H9 (cell line): ENCODE results near the gene SVEP1. TPM values are rescaled to one million over a fixed set of nuclear protein-coding genes. Genes with fewer than 3 reads are reported as not detected.

ENCODE experiments used
- DNase-seq: peaks from one replicate; pipeline ENCODE4 v3.0.0-alpha.2; 2017
- H2AFZ ChIP-seq: one replicate; pipeline ENCODE4 v1.6.1; 2013; ENCODE audit warnings: mild to moderate bottlenecking, low read length, control low read depth, moderate library complexity
- H2AK5ac ChIP-seq: 2 replicates; pipeline ENCODE4 v1.6.1; 2013; ENCODE audit warnings: low read length, control low read depth, mixed read lengths; ENCODE audit not compliant: insufficient read length
- H2BK120ac ChIP-seq: one replicate; pipeline ENCODE4 v1.6.1; 2013; ENCODE audit warnings: low read depth, mild to moderate bottlenecking, low read length, control low read depth, inconsistent platforms; ENCODE audit not compliant: poor library complexity, severe bottlenecking
- H2BK12ac ChIP-seq: 2 replicates; pipeline ENCODE4 v1.6.1; 2013; ENCODE audit warnings: low read length, control low read depth, mixed read lengths, low read depth; ENCODE audit not compliant: insufficient read length
- H2BK15ac ChIP-seq: 2 replicates; pipeline ENCODE4 v1.6.1; 2013; ENCODE audit warnings: low read depth, low read length, control low read depth
- H2BK20ac ChIP-seq: one replicate; pipeline ENCODE4 v1.6.1; 2013; ENCODE audit warnings: low read depth, mild to moderate bottlenecking, low read length, control low read depth, inconsistent platforms; ENCODE audit not compliant: poor library complexity, severe bottlenecking
- H2BK5ac ChIP-seq: 2 replicates; pipeline ENCODE4 v1.6.1; 2013; ENCODE audit warnings: low read length, control low read depth, mixed read lengths; ENCODE audit not compliant: insufficient read length
- H3K14ac ChIP-seq: 2 replicates; pipeline ENCODE4 v1.6.1; 2013; ENCODE audit warnings: low read length, control low read depth; ENCODE audit not compliant: insufficient read depth
- H3K18ac ChIP-seq: 2 replicates; pipeline ENCODE4 v1.6.1; 2013; ENCODE audit warnings: low read depth, mild to moderate bottlenecking, mixed read lengths, low read length, control low read depth; ENCODE audit not compliant: insufficient read length
- H3K23ac ChIP-seq: 2 replicates; pipeline ENCODE4 v1.6.1; 2013; ENCODE audit warnings: low read length, control low read depth, mixed read lengths, low read depth; ENCODE audit not compliant: insufficient read length
- H3K23me2 ChIP-seq: 2 replicates; pipeline ENCODE4 v1.6.1; 2013; ENCODE audit warnings: low read depth, mild to moderate bottlenecking, mixed read lengths, low read length, control low read depth; ENCODE audit not compliant: insufficient read length, poor library complexity, severe bottlenecking
- H3K27ac ChIP-seq: 2 replicates; pipeline ENCODE4 v1.5.1; 2013; ENCODE audit warnings: low read length, control low read depth, mixed read lengths, low read depth; ENCODE audit not compliant: insufficient read length
- H3K27me3 ChIP-seq: 2 replicates; pipeline ENCODE4 v1.6.1; 2013; ENCODE audit warnings: low read length, control low read depth, inconsistent platforms; ENCODE audit not compliant: insufficient read depth
- H3K4ac ChIP-seq: 2 replicates; pipeline ENCODE4 v1.6.1; 2013; ENCODE audit warnings: low read depth, mild to moderate bottlenecking, control low read depth, inconsistent platforms, low read length, moderate library complexity
- H3K4me1 ChIP-seq: 2 replicates; pipeline ENCODE4 v1.6.1; 2013; ENCODE audit warnings: low read length, control low read depth, inconsistent platforms; ENCODE audit not compliant: insufficient read depth
- H3K4me2 ChIP-seq: 2 replicates; pipeline ENCODE4 v1.6.1; 2013; ENCODE audit warnings: low read length, control low read depth, mixed read lengths; ENCODE audit not compliant: insufficient read length, insufficient read depth
- H3K56ac ChIP-seq: 2 replicates; pipeline ENCODE4 v1.6.1; 2013; ENCODE audit warnings: low read depth, mild to moderate bottlenecking, mixed read lengths, low read length, control low read depth; ENCODE audit not compliant: insufficient read length
- H3K79me1 ChIP-seq: 2 replicates; pipeline ENCODE4 v1.6.1; 2013; ENCODE audit warnings: low read depth, mild to moderate bottlenecking, moderate library complexity, low read length, control low read depth, inconsistent platforms; ENCODE audit not compliant: insufficient read depth, poor library complexity, severe bottlenecking
- H3K79me2 ChIP-seq: 2 replicates; pipeline ENCODE4 v1.6.1; 2013; ENCODE audit warnings: low read length, control low read depth, inconsistent platforms; ENCODE audit not compliant: insufficient read depth
- H3K9ac ChIP-seq: 2 replicates; pipeline ENCODE4 v1.6.1; 2013; ENCODE audit warnings: low read length, control low read depth, mixed read lengths; ENCODE audit not compliant: insufficient read length; ENCODE audit errors: extremely low read depth
- H3K9me3 ChIP-seq: one replicate; pipeline ENCODE4 v1.6.1; 2013; ENCODE audit warnings: low read depth, low read length, inconsistent platforms; ENCODE audit not compliant: control insufficient read depth
- H3T11ph ChIP-seq: one replicate; pipeline ENCODE4 v1.6.1; 2013; ENCODE audit warnings: mild to moderate bottlenecking, low read length, control low read depth, inconsistent platforms
- H4K20me1 ChIP-seq: one replicate; pipeline ENCODE4 v1.6.1; 2013; ENCODE audit not compliant: control insufficient read depth, insufficient read length, insufficient read depth
- H4K5ac ChIP-seq: 2 replicates; pipeline ENCODE4 v1.6.1; 2013; ENCODE audit warnings: low read depth, mild to moderate bottlenecking, mixed read lengths, low read length, control low read depth; ENCODE audit not compliant: insufficient read length
- H4K8ac ChIP-seq: replicated peaks from 2 replicates; pipeline ENCODE4 v1.6.1; 2013; ENCODE audit warnings: low read length, control low read depth, mixed read lengths, low read depth; ENCODE audit not compliant: insufficient read length
- H4K91ac ChIP-seq: 2 replicates; pipeline ENCODE4 v1.6.1; 2013; ENCODE audit warnings: low read depth, mild to moderate bottlenecking, moderate library complexity, mixed read lengths, low read length, control low read depth; ENCODE audit not compliant: insufficient read length
- H3K27ac Mint-ChIP-seq, 3 experiments: 2 replicates in 2 of 3; 3 replicates in 1 of 3; pipeline ENCODE4 v1.8.0; 2020 to 2021; ENCODE audit warnings: mixed read lengths in 3 of 3, mild to moderate bottlenecking in 1 of 3, moderate library complexity in 1 of 3
- H3K27me3 Mint-ChIP-seq: 2 replicates; pipeline ENCODE4 v1.8.0; 2021; ENCODE audit warnings: low read depth, mild to moderate bottlenecking, moderate library complexity, mixed read lengths
- H3K36me3 Mint-ChIP-seq, 3 experiments: 2 replicates in 2 of 3; 3 replicates in 1 of 3; pipeline ENCODE4 v1.8.0; 2020 to 2021; ENCODE audit warnings: low read depth in 3 of 3, mixed read lengths in 3 of 3; ENCODE audit not compliant: insufficient read depth in 1 of 3
- H3K4me1 Mint-ChIP-seq, 2 experiments: 2 replicates each; pipeline ENCODE4 v1.8.0; 2020; ENCODE audit warnings: mixed read lengths in 2 of 2
- H3K4me3 Mint-ChIP-seq, 2 experiments: 2 replicates in 1 of 2; 3 replicates in 1 of 2; pipeline ENCODE4 v1.8.0; 2020 to 2021; ENCODE audit warnings: mild to moderate bottlenecking in 2 of 2, mixed read lengths in 2 of 2, moderate library complexity in 1 of 2
- H3K9me3 Mint-ChIP-seq, 2 experiments: 2 replicates in 1 of 2; 3 replicates in 1 of 2; pipeline ENCODE4 v1.8.0; 2020; ENCODE audit warnings: mild to moderate bottlenecking in 2 of 2, mixed read lengths in 2 of 2, moderate library complexity in 1 of 2
- WGBS: extraction: QIAGEN DNeasy Blood & Tissue Kit; methylation state at CpG from one replicate; pipeline ENCODE4 v1.1.7; 2013; ENCODE audit warnings: missing lambda C conversion rate, low lambda C conversion rate, mixed read lengths; ENCODE audit not compliant: insufficient read length; ENCODE audit errors: extremely low coverage; 5-methylcytosine and 5-hydroxymethylcytosine counted together
- total RNA-seq: library from RNA; stranded (reverse); gene quantifications from 2 replicates; pipeline ENCODE4 v1.2.1, GENCODE V29; 2021
- TF ChIP-seq, protein P1 (sequence below): fragments of 200-600 bp; sonication (generic); conservative IDR thresholded peaks from 3 replicates; pipeline ENCODE4 v1.8.0; 2021; ENCODE audit warnings: antibody characterized with exemption, mild to moderate bottlenecking

Gene SVEP1
- total RNA-seq, 1 experiment from 2014 or later, result 0.17 TPM

DNA sequence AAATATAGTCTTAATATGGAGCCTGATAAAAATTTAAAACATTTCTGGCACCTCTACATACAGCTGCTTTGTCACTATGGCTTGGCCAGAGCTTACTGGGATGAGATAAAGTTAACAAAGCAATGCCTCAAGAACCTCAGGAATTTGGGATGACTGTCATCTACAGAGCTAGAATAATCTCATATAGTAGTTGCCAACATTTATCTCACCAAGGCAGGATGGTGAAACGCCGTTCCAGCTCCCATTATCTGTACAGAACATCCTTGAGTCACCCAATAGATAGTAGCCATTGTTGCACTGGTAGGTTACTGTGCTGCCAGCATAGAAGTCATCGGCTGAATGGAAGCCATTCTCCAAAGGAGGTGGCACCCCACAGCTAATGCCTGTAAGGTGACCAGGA is 147.3 kb downstream of the SVEP1 start:
- Histone ChIP-seq H3K18ac (no peak overlapping the region), H4K20me1 (no peaks in the 10 kb centered on the region), H4K91ac (no peak overlapping the region), H2AFZ (no peak overlapping the region), H3K9me3 (no peaks in the 10 kb centered on the region), H2BK5ac (no peak overlapping the region), H3K79me2 (no peaks in the 10 kb centered on the region), H3K79me1 (no peaks in the 10 kb centered on the region), H2BK20ac (no peak overlapping the region), H3K9ac (no peak overlapping the region), H3K4me1 (no peaks in the 10 kb centered on the region), H3K4ac (no peak overlapping the region), H4K8ac (no peak overlapping the region), H3K27me3 (no peaks in the 10 kb centered on the region), H2BK12ac (no peak overlapping the region), H3K4me2 (no peak overlapping the region), H3K14ac (no peak overlapping the region), H3T11ph (no peak overlapping the region), H3K23me2 (no peaks in the 10 kb centered on the region), H3K56ac (no peak overlapping the region), H2BK15ac (no peak overlapping the region), H2BK120ac (no peak overlapping the region), H2AK5ac (no peak overlapping the region), H3K27ac (no peak overlapping the region), H3K23ac (no peak overlapping the region), H4K5ac (no peak overlapping the region)
- Mint-ChIP-seq H3K27ac (no peak overlapping the region), H3K4me3 (no peak overlapping the region), H3K9me3 (no peaks in the 10 kb centered on the region), H3K36me3 (no peaks in the 10 kb centered on the region), H3K27me3 (no peaks in the 10 kb centered on the region), H3K4me1 (no peaks in the 10 kb centered on the region)
- no CpG with 5 or more reads among the region's 3 CpGs for WGBS
- TF ChIP-seq, protein P1, sequence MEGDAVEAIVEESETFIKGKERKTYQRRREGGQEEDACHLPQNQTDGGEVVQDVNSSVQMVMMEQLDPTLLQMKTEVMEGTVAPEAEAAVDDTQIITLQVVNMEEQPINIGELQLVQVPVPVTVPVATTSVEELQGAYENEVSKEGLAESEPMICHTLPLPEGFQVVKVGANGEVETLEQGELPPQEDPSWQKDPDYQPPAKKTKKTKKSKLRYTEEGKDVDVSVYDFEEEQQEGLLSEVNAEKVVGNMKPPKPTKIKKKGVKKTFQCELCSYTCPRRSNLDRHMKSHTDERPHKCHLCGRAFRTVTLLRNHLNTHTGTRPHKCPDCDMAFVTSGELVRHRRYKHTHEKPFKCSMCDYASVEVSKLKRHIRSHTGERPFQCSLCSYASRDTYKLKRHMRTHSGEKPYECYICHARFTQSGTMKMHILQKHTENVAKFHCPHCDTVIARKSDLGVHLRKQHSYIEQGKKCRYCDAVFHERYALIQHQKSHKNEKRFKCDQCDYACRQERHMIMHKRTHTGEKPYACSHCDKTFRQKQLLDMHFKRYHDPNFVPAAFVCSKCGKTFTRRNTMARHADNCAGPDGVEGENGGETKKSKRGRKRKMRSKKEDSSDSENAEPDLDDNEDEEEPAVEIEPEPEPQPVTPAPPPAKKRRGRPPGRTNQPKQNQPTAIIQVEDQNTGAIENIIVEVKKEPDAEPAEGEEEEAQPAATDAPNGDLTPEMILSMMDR, result no peak
- no peak for DNase-seq
